GM18909 (cell line): ENCODE results near the gene THSD4.
"Not testable (repeated sequence)": the region's sequence is repeated elsewhere in the genome, so short reads cannot be mapped to it uniquely, and the experiment has no call there.

Experiments used
- ATAC-seq: cut with Tn5 transposase; IDR thresholded peaks from one replicate; pipeline ENCODE4 v1.9.1; 2021; ENCODE audit warnings: mild to moderate bottlenecking; ENCODE audit not compliant: unreplicated experiment, poor library complexity

THSD4 gene

DNA sequence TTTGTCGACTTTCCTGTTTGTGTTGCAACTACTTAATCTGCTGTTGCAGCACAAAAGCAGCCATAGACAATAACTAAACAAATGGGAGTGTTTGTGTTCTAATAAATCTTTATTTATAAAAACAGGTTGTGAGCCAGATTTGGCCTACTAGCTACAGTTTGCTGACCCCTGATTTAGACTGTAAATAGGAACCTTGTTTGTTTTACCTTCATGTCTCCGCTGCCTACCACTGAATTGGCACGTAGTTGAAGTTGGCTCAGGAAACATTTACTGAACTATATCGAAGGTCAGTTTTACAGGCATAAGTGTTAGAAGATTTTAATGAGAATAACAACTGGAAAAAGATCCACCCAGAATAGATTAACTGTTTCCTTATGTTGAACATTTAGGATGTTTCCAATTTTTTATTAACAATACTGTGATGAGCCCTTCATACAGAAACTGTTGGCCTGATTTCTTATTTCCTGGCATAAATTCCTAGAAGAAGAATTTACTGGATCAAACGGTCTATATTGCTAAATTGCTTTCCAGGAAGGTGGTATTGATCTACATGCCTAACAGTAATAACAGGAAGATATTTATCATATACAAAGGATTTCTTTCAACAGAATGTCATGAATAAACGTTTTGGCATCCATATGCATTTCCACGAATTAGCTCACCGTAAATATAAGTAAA is 538.9 kb downstream of the THSD4 start:
- ATAC-seq, result no peak

DNA sequence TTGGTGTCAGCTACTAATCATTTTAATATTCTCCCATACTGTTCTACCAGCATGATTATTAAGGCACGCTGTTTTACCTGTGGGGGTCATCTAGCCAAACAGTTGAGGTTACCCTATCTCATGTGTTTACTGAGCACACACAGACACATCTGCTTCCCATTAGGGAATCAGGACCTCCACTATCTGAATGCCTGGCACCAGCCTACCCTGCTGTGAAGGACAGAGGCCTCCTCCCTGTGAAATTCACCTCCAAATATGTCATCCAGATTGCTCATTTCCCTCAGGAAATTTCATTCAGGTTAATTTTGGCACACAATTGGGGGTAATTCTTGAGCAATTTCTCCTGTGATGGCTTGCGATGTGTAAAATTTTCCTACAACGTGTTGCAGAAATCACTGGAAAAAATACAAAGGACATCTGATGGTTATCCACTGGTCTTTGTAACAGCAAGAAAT is 539.5 kb downstream of the THSD4 start:
- ATAC-seq, result no peak

- no peak for ATAC-seq
Observed at GRCh38 chr15:71656425-71656824, 541.2 kb downstream of the THSD4 start.

GRCh38 chr15:71657141-71657540 is 541.9 kb downstream of the THSD4 start:
- no peak for ATAC-seq

DNA sequence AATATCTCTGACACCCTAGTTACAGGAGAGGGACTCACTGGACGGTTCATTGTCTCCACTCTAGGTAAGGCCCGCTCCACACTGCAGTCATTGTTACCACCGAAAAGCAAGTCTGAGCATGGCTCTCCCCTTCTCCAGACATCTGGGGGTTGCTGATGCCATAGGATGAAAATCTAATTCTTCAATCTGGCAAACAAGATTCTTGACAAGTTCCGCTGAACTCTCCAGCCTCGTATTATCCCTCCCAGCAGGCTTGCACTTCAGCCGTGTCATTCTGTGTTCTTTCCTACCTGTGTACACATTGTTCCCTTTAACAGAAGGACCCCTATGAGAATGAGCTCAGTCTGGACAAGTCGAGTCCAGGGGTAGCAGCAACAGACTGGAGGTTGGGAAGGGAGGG is 542.8 kb downstream of the THSD4 start:
- no peak for ATAC-seq

DNA sequence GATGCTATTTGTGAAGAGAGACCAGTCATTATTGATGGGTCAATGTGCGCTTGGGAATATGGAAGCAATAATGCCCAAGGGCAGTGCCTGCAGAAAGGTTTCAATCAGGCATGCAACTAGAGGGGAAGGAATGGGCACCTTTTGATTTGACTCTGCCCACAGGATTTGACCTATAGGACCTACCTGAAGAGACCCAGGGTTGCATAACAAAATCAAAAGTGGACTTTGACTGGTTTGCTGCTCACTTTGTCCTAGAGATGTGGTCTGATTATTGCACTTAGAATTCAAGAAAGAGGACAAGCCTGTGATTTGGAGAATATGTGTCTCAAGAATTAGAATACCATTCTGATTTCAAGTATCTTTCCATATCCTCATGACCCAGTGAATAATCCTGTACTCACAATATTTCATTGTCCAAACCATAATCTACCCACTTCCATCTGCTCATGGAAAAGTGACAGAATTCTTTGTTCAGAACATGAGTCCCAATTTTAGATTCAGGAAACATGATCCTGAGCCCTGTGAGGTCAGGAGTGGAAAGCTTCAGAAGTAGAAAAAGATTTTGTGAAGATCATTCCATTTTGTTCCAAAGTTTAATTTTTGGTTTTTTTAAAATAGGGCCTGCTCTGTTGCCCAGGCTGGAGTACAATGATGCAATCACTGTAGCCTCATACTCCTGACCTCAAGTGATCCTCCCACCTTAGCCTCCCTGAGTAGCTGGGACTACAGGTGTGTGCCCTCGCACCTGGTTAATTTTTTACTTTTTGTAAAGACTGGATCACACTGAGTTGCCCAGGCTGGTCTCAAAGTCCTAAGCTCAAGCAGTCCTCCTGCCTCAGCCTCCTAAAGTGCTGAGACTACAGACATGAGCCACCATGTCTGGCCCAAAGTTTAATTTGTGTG is 543.8 kb downstream of the THSD4 start:
- ATAC-seq, result no peak

DNA sequence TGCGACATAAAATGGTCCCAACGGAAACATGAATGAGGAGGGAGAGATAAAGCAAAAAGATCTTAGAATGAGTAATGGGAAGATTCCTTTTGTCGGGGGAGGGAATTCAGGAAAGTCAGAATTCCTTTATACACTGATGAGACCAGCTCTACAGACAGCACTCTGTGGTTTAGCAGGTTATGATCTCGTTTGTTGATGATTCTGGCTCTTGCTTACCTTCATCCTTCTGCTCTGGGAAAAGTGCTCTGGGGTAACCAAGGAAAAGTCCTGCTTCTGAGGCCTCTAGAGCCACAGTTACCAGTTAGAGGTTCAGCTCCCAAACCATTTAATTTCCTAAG is 544.4 kb downstream of the THSD4 start:
- ATAC-seq, result no peak

- no peak for ATAC-seq
Observed at GRCh38 chr15:71660501-71660900, 545.2 kb downstream of the THSD4 start.

- no peak for ATAC-seq
Observed at GRCh38 chr15:71662306-71662705, 547.0 kb downstream of the THSD4 start.

DNA sequence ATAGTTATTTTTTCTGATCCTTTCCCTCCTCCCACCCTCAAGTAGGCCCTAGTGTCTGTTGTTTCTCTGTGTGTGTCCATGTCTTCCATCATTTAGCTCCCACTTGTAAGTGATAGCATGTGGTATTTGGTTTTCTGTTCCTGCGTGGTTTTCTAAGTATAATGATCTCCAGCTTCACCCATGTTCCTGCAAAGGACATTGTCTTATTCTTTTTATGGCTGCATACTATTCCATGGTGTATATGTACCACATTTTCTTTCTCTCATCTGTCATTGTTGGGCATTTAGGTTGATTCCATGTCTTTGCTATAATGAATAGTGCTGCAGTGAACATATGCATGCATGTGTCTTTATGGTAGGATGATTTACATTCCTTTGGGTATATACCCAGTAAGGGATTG is 549.4 kb downstream of the THSD4 start:
- ATAC-seq, result no peak

- no peak for ATAC-seq
Observed at GRCh38 chr15:71666763-71667620, 551.7 kb downstream of the THSD4 start.

DNA sequence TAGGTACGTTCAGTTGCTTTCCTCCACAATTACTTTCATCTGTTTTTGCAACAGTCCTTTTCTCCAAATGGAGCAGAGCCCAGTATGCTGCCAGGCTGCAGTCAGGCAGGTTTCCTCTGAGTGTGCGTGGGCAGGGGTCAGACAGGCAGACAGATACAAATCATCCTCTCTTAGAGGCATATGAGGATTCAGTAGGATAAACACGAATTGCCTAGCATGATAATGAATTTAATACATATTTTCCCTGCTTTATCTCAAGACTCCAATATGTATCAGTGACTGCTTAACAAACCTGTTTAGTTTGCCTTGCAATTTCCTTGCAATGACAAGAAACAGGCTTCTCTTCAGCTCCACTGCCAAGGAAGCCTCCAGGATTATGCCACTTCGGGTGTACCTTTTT is 554.4 kb downstream of the THSD4 start:
- ATAC-seq, result no peak

DNA sequence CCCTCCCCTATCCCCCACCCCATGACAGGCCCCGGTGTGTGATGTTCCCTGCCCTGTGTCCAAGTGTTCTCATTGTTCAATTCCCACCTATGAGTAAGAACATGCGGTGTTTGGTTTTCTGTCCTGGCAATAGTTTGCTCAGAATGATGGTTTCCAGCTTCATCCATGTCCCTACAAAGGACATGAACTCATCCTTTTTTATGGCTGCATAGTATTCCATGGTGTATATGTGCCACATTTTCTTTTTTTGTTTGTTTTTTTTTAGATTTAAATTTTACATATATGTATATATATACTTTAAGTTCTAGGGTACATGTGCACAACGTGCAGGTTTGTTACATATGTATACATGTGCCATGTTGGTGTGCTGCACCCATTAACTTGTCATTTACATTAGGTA is 555.0 kb downstream of the THSD4 start:
- not testable (repeated sequence) for ATAC-seq

- no peak for ATAC-seq
Observed at GRCh38 chr15:71674354-71674753, 559.1 kb downstream of the THSD4 start.

DNA sequence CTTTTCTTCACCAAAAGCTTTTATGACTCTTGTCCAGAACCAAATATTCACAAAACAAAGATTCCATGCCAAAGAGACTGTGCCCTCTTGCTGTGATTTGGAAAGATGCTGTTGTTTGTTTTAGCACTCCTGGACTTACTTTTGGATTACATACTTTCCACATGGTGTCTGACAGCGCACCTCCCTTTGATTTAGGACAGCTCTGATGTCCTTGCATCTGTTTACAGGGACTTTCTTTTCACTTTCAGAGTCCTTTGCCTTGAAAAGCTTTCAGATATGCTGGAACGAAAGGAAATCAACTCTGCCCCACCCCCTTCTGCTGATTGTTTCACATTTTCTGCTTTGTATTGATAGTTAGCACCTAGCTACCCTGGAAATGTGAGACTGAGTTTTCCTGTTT is 562.1 kb downstream of the THSD4 start:
- ATAC-seq, result no peak

DNA sequence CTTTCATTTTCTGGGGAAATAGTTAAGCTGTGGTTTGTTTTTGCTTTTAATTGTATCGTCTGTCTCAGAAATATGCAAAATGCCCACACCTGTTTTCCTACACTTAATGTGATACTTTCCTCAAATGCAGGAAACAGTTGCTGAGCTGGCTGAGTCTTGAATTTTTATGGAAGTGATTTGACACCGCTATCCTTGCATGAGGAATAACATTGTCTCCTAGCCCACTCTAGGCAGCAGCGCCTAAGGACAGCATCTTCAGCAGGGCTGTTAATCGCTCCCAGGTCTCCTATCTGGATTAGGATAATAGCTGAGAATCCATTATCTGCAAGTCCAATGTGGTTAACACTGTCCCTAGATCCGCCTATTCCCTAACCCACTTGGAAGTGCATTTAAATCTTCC is 562.5 kb downstream of the THSD4 start:
- ATAC-seq, result no peak

- no peak for ATAC-seq
Observed at GRCh38 chr15:71678191-71678590, 562.9 kb downstream of the THSD4 start.

GRCh38 chr15:71678605-71679004 is 563.3 kb downstream of the THSD4 start:
- ATAC-seq, result no peak

DNA sequence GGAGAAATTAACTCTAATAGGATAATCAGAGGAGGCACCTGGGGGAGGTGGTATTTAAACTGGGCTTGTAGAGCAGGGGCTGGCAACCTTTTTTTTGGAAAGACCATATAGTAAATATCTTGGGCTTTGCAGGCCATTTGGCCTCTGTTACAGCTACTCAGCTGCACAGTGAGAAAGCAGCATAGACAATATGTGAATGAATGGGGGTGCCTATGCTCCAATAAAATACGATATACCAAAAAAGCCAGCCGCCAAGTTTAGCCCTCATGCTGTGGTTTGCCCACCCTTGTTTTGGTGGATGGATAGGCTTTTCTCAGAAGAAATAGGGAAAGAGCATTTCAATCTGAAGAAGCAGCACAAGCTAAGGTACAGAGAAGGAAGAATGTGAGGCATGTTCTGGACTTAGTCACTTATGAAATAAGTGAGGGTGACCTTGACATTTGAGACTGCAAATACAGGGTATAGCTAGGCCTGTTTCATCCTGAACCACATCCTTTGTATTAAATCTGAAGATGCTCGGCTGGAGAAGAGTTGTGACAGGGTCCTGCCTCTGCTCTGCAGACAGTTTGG is 564.0 kb downstream of the THSD4 start:
- no peak for ATAC-seq

- no peak for ATAC-seq
Observed at GRCh38 chr15:71679793-71680353, 564.6 kb downstream of the THSD4 start.
